ENCODE measurements around the gene SCARB1. TPM values are rescaled to one million over a fixed set of nuclear protein-coding genes. Genes with fewer than 3 reads are reported as not detected.

The SCARB1 gene
- total RNA-seq, 6 experiments from 2014 or later = 128 to 359 (median 214) TPM

- TF ChIP-seq POLR2A (IDR thresholded peaks at IDR 0.05) = no peak
- TF ChIP-seq CTCF (IDR thresholded peaks at IDR 0.05) = no peak
- H3K4me3 ChIP-seq = peak overlapping the region in 2 of 3 donors; percentile 12 to 25
- no peak for DNase-seq
- intact Hi-C loops (cut with DNase I) = no loop called here
- WGBS (ENCODE audit: insufficient coverage, low coverage, low lambda C conversion rate, missing lambda C conversion rate) = 94% methylated on average over 2 of the region's 9 CpGs
- ATAC-seq = no peak
- H3K9me3 ChIP-seq = no peaks in the 10 kb centered on the region
- peak overlapping the region; percentile 87 to 96 (median 89) for H3K27ac ChIP-seq
- H3K27me3 ChIP-seq = no peaks in the 10 kb centered on the region
- H3K4me1 ChIP-seq = peaks cover 0 to 55% (median 23%) of the 10 kb centered on the region in 4 donors
- no peaks in the 10 kb centered on the region for H3K36me3 ChIP-seq
Observed at GRCh38 chr12:124820199-124820598, 43.5 kb downstream of the SCARB1 start.

DNA sequence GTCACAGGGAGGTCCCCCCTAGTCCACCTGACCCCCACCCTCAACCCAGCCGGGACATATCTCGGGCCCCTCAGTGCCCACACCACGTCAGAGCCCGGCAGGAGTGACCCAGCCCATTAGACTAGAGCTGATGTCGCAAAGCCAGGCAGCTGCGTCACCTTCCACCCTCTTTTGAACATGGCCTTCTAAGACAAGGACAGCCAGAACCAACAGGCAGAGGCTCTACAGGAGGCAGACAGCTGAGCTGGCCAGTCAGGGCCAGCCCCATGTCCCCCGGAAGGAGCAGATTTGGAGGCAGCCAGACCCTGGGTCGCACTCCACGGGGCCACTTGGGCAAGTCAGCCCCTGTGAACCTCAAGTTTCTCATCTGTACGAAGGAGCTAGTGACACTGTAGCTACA lies 44.1 kb downstream of the SCARB1 start:
- peaks cover 0 to 4% (median 1%) of the 10 kb centered on the region in 4 donors for H3K36me3 ChIP-seq
- H3K27me3 ChIP-seq = no peaks in the 10 kb centered on the region
- H3K4me1 ChIP-seq = peaks cover 0 to 51% (median 23%) of the 10 kb centered on the region in 4 donors
- TF ChIP-seq CTCF (IDR thresholded peaks at IDR 0.05) (no peak), POLR2A (IDR thresholded peaks at IDR 0.05) (peak; percentile 57)
- H3K9me3 ChIP-seq = no peaks in the 10 kb centered on the region
- peak overlapping the region; percentile 87 to 96 (median 89) for H3K27ac ChIP-seq
- intact Hi-C loops (cut with DNase I) = no loop called here
- DNase-seq (peak in 1 of 3 donors; percentile 75), ATAC-seq (peak in 3 of 4 donors; percentile 1 to 10 (median 3))
- 82% methylated on average over 8 of the region's 10 CpGs for WGBS (ENCODE audit: insufficient coverage, low coverage, low lambda C conversion rate, missing lambda C conversion rate)
- no peak overlapping the region for H3K4me3 ChIP-seq

DNA sequence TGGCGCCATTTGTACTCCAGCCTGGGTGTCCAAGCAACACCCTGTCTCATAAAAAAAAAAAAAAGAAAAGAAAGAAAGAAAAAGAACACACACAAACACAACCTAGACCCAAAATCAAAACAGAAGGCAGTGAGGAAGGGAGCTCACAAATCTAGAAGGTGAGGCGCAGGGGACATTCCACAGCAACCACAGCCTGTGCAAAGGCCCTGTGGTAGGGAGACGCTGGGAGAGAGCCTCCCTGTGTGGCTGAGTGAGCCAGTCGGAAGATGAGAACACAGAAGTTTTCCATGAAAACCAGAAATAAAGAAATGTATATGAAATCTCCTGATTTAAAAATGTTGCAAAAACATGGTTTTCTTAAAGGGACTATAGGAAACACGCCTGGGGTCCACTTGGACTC lies 44.6 kb downstream of the SCARB1 start:
- intact Hi-C loops (cut with DNase I) = no loop called here
- 100% methylated on average over 2 of the region's 5 CpGs for WGBS (ENCODE audit: insufficient coverage, low coverage, low lambda C conversion rate, missing lambda C conversion rate)
- H3K27ac ChIP-seq = peak overlapping the region; percentile 87 to 96 (median 89)
- DNase-seq = no peak
- no peak for ATAC-seq
- TF ChIP-seq POLR2A (IDR thresholded peaks at IDR 0.05) = no peak
- no peak for TF ChIP-seq CTCF (IDR thresholded peaks at IDR 0.05)
- H3K27me3 ChIP-seq = no peaks in the 10 kb centered on the region
- no peak overlapping the region for H3K4me3 ChIP-seq
- peaks cover 0 to 47% (median 23%) of the 10 kb centered on the region in 4 donors for H3K4me1 ChIP-seq
- H3K9me3 ChIP-seq = no peaks in the 10 kb centered on the region
- H3K36me3 ChIP-seq = peaks cover 0 to 8% (median 3%) of the 10 kb centered on the region in 4 donors

DNA sequence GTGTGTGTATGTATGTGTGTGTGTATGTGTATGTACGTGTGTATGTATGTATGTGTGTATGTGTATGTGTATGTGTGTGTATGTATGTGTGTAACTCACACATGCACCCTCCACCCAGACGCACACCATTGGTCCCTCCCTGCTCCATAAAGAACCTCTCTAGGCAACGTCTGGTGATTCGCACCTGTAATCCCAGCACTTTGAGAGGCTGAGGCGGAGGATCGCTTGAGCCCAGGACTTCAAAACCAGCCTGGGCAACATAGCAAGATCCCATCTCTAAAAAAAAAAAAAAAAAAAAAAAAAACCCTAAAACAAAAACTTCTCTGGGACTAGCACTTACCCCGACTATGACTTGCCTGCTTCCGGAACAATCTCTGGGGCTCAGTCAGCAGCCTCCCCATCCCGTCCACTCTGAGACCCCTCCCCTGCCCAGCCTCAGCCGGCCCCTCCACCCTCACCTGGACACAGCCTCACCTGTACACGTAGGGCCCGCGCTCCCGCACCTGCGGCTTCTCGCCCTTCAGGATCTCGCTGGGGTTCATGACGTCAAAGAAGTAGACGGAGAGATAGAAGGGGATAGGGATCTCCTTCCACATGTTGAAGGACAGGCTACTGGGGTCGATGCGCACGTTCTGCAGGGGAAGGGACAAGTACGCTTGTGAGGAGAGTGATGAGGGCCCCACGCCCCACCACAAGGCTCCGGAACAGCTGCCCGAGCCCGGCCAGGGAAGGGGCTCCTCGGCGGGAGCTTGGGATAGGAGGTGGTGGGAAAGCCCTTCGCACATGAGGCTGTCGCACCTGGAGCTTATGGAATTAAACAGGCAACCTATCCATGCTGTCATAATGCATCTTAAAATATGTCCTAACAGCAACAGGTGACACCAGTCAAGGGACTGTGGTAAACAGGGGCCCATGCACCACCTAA lies 46.3 kb downstream of the SCARB1 start:
- WGBS (ENCODE audit: insufficient coverage, low coverage, low lambda C conversion rate, missing lambda C conversion rate) = 92% methylated on average over 13 of the region's 31 CpGs

More for the DNA sequence above, 46.3 kb downstream of the SCARB1 start:
- no peak for ATAC-seq
- peak overlapping the region in 2 of 3 donors; percentile 71 to 81 for H3K27ac ChIP-seq
- intact Hi-C loops (cut with DNase I) = no loop called here
- peaks cover 0 to 23% (median 13%) of the 10 kb centered on the region in 4 donors for H3K36me3 ChIP-seq
- H3K4me3 ChIP-seq = no peak overlapping the region
- no peaks in the 10 kb centered on the region for H3K9me3 ChIP-seq
- H3K27me3 ChIP-seq = no peaks in the 10 kb centered on the region
- TF ChIP-seq POLR2A (IDR thresholded peaks at IDR 0.05) (no peak), CTCF (IDR thresholded peaks at IDR 0.05) (no peak)
- DNase-seq = no peak
- H3K4me1 ChIP-seq = peaks cover 0 to 38% (median 18%) of the 10 kb centered on the region in 4 donors

Data from right lobe of liver (tissue), 6 donors.